Right renal pelvis (tissue), 4 donors: Measurements from ENCODE around the gene TLE2. TPM values are rescaled to one million over a fixed set of nuclear protein-coding genes. Genes with fewer than 3 reads are reported as not detected.
"Not testable (repeated sequence)": the region's sequence is repeated elsewhere in the genome, so short reads cannot be mapped to it uniquely, and the experiment has no call there.

Experiments
- DNase-seq, 4 donors: peaks; one replicate each; pipeline ENCODE4 v3.0.0-alpha.2; 2013; ENCODE audit warnings: low read depth in 4 of 4, low spot score in 3 of 4, missing footprints in 1 of 4
- polyA plus RNA-seq, 4 donors: library from polyadenylated mRNA; unstranded; fragments of 120-200 nt; gene quantifications; one replicate each; pipeline ENCODE4 v1.2.1, GENCODE V29; 2013; ENCODE audit not compliant: insufficient read length in 4 of 4

TLE2 gene
- polyA plus RNA-seq, 4 donors: 35.5 to 44.0 (median 39.0) TPM

- DNase-seq: no peak
These were observed 13.7 kb downstream of the TLE2 start for GRCh38 chr19:3015126-3016057.

GRCh38 chr19:3014135-3014534 lies 14.9 kb downstream of the TLE2 start:
- DNase-seq: no peak

DNA sequence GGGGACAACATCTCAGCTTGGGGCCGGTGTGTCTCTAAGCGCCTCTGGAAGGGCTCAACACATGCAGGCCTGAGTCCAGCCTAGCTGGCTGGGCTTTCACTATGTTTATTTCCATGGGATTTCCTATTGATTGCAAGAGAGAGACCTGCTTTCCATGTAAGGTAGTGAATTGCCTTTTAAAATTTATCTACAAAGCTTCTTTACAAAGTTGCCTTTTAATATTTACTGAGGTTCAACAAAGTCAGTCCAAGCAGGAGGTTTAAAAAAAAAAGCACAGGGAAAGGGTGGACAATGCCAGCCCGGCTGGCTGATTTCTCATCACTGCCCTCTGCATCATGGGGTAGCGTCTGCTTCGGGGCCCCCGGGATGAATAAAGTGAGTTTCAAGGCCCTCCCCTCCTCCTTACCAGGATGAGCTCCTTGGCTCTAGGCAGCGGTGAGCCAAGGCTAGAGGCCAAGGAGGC lies 15.8 kb downstream of the TLE2 start:
- DNase-seq: no peak

GRCh38 chr19:3012621-3013262 lies 16.3 kb downstream of the TLE2 start:
- no peak for DNase-seq

DNA sequence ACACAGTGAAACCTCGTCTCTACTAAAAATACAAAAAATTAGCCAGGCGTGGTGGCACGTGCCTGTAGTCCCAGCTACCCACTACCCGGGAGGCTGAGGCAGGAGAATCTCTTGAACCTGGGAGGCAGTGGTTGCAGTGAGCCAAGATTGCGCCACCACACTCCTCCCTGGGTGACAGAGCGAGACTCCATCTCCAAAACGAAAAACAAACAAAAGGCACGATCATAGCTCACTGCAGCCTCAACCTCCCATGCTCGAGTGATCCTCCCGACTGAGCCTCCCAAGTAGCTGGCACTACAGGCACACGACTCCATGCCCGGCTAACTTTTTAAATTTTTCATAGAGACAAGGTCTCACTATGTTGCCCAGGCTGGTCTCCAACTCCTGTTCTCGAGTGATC lies 17.0 kb downstream of the TLE2 start:
- not testable (repeated sequence) for DNase-seq

- no peak for DNase-seq
These were observed 18.2 kb downstream of the TLE2 start for GRCh38 chr19:3010871-3011270.

DNA sequence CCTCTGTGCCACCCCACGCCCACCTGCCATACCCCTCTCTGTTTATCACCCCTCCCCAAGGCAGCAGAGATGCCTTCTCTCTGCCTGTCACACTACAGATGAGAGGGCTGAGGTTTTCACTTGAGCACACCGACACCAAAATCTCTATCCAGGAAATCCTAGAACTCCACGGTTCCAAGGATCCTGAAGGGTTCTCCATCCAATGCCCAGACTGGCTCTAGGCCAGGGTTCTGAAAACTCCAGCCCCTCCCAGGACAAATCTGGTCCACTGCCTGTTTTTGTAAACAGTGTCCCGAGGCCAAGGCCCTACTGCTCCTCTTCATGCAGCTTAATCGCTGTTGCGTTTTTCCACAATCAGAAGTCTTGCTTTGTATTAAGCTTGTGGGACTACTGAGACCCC lies 20.1 kb downstream of the TLE2 start:
- DNase-seq: no peak

DNA sequence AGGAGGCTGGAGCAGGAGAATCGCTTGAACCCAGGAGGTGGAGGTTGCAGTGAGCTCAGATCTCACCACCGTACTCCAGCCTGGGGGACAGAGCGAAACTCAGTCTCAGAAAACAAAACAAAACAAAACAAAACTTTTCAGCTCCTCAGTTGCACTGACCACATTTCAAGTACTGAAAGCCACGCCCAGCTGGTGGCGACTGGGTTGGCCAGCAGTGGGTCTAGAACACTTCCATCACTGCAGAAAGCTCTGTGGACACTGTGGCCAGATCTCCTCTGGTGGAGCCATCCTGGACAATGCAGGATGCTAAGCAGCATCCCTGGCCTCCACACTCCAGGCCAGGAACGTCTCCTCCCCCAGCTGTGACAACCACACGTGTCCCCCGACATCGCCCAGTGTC lies 21.1 kb downstream of the TLE2 start:
- no peak for DNase-seq

- DNase-seq: no peak
These were observed 22.9 kb downstream of the TLE2 start for GRCh38 chr19:3006075-3006767.

DNA sequence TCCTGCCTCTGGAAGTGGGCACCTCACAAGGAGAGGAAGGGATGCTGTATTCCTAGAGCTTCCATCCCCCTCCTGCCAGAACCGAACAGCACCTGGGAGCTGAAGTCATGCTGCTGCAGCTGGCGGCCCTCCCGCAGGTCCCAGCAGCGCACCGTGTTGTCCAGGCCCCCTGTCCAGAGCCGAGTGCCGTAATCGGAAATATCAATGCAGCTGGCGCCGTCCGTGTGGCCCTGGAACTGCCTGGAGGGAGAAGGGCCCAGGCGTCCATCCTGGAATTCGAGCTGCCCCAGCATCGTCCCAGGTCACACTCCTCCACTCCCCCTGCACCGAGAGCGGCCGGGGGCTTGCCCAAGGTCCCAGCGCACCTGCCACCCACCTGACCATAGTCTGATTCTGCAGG lies 23.7 kb downstream of the TLE2 start:
- DNase-seq: no peak

GRCh38 chr19:3004522-3004921 lies 24.6 kb downstream of the TLE2 start:
- no peak for DNase-seq

DNA sequence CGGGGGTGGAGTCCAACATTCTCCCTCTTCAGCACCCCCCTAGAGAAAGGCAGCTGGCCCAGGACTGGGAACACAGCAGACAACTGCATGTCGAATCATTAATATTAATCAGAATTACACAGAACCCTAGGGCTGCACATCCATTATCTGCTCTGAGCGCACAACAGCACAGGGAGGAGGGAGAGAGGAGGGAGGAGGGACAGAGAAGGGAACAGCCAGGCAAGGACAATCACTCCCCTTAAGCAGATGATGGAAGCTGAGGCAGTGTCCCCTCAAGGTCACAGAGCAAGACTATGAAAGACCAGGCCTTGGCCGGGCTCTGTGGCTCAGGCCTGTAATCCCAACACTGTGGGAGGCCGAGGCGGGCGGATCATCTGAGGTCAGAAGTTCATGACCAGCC lies 26.0 kb downstream of the TLE2 start:
- no peak for DNase-seq

DNA sequence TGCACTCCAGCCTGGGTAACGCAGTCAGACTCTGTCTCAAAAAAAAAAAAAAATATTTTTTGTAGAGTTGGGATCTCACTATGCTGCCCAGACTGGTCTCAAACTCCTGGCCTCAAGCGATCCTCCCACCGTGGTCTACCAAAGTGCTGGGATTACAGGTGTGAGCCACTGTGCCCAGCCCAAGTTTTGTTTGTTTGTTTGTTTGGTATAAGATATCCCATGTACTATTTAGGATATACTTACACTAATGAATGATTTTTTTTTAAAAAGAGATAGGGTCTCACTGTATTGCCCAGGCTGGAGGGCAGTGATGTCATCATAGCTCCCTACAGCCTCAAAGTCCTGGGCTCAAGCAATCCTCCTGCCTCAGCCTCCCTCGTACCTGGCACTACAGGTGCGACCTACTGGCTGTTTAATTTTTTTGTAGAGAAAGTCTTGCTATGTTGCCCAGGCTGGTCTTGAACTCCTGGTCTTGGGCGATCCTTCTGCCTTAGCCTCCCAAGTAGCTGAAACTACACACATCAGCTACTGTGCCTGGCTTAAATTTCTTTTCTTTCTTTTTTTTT lies 27.8 kb downstream of the TLE2 start:
- DNase-seq: no peak

GRCh38 chr19:2998642-2999041 lies 30.4 kb downstream of the TLE2 start:
- DNase-seq: no peak

DNA sequence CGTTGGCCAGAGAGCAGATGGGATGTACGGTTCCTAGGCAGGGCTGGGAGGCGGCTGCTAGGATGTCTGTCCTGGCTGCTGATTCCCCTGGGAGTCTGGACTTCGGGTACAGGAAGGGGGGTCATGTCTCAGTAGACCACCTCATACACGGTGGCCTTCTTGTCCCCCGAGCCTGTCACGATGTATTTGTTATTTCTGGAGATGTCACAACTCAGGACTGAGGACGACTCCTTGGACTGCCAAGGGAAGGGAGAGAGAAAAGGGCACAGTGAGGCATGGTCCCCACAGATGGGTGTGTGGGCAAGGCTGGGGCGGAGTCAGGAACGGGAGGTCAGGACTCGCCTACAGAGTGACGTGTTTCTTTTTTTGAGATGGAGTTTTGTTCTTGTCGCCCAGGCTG lies 31.4 kb downstream of the TLE2 start:
- DNase-seq: no peak

GRCh38 chr19:2994588-2995131 lies 34.4 kb downstream of the TLE2 start:
- no peak for DNase-seq

- no peak for DNase-seq
These were observed 35.5 kb downstream of the TLE2 start for GRCh38 chr19:2993579-2993978.

DNA sequence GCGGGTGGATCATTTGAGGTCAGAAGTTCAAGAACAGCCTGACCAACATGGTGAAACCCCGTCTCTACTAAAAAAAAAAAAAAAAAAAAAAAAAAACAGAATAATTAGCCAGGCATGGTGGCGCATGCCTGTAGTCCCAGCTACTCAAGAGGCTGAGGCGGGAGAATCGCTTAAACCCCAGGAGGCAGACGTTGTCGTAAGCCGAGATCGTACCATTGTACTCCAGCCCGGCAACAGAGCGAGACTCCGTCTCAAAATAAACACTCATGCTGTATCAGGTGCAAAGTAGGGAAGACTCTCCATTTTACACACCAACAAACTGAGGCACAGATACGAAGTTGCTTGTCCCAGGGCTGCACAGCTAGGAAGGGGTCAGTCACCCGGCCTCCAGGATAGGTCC lies 36.1 kb downstream of the TLE2 start:
- DNase-seq: no peak

DNA sequence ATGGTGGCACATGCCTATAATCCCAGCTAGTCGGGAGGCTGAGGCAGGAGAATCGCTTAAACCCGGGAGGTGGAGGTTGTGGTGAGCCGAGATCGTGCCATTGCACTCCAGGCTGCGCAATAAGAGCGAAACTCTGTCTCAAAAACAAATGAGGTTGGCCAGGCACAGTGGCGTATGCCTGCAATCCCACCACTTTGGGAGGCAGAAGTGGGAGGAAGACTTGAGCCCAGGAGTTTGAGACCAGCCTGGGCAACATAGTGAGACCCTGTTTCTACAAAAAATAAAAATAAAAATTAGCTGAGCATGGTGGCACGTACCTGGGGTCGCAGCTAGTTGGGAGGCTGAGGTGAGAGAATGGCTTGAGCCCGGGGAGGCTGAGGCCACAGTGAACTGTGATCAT lies 36.7 kb downstream of the TLE2 start:
- DNase-seq: not testable (repeated sequence)

GRCh38 chr19:2989236-2989946 lies 39.7 kb downstream of the TLE2 start:
- no peak for DNase-seq
